ENCODE data around the gene IL18R1.
A peak's percentile ranks its signal among the peaks of the same experiment; 100 is the strongest.

The IL18R1 gene

DNA sequence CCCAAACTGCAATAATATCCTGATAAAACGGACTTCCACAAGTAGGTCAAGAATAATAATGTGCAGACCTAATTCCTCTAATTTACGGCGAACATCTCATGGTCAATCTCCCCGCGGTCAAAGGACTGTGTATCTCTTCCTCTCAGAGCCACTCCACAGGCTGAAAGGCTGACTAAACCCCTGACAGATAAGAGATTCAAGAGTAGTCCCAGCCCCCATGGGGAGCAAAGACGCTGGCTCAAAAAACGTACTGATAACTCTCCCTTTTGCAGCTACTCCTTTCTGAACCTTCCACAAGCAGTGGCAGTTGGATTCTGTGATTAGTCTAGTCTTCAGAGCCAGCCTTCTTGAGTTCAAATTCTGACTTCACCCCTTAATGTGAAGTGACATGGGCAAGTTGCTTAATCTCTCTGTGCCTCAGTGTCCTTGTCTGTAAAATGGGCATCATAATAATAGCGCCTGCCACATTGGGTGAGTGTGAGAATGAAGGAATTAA is 19.7 kb upstream of the IL18R1 start:
- Mint-ChIP-seq H3K27ac (no peak overlapping the region), H3K9me3 (peaks cover 10% of the 10 kb centered on the region)
- no peak for ATAC-seq

DNA sequence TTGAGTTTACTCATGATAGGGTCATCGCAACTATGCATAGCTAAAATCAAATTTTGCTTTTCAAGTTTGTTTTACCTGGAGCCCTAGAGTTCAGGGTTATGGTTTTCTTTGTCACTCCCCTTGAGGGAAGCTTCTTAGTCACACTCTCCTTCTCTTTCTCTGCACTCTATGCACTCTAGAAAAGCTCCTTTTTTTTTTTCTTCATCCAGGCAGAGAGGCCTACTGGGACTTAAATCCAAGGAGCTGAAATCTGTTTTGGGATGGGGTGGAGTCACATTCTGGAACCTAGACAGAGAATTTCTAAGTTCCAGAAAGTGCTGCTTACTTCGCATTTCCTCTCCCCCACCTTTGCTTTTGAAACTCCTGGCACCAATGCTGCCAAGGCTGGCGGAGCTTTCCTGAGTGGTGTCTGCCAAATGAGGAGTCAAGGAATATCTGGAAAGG is 19.1 kb upstream of the IL18R1 start:
- no peak for ATAC-seq
- Mint-ChIP-seq H3K27ac (no peak overlapping the region), H3K27me3 (peaks cover 2% of the 10 kb centered on the region), H3K36me3 (ENCODE audit: low read depth) (no peaks in the 10 kb centered on the region), H3K4me1 (peaks cover 27% of the 10 kb centered on the region), H3K4me3 (no peak overlapping the region), H3K9me3 (peaks cover 8% of the 10 kb centered on the region)
- no peak for DNase-seq

More for the DNA sequence above, 19.7 kb upstream of the IL18R1 start:
- Mint-ChIP-seq H3K36me3 (ENCODE audit: low read depth) (no peaks in the 10 kb centered on the region), H3K4me1 (peaks cover 27% of the 10 kb centered on the region), H3K4me3 (no peak overlapping the region), H3K27me3 (peaks cover 2% of the 10 kb centered on the region)
- DNase-seq, result no peak

DNA sequence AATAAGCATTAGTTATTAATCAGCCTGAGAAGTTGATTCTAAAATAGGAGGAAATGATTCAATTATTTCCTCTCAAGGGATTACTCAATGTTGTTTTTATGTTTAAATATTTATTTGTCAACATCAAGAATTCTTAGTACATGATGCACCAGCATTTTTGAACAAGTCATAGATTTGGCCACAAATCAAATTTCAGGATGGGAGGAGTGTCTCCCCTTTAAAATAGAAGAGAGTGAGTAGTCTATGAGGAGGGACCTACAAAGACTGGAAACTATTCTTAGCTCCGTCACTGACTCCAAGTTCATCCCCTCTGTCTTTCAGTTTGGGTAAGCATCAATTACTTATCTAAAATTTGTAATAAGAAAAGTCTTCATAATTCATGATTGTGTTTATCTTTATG is 18.6 kb upstream of the IL18R1 start:
- Mint-ChIP-seq H3K27me3 (peaks cover 2% of the 10 kb centered on the region), H3K4me3 (no peak overlapping the region), H3K4me1 (peaks cover 27% of the 10 kb centered on the region), H3K36me3 (ENCODE audit: low read depth) (no peaks in the 10 kb centered on the region), H3K27ac (no peak overlapping the region), H3K9me3 (peaks cover 8% of the 10 kb centered on the region)
- no peak for ATAC-seq
- DNase-seq, result no peak

DNA sequence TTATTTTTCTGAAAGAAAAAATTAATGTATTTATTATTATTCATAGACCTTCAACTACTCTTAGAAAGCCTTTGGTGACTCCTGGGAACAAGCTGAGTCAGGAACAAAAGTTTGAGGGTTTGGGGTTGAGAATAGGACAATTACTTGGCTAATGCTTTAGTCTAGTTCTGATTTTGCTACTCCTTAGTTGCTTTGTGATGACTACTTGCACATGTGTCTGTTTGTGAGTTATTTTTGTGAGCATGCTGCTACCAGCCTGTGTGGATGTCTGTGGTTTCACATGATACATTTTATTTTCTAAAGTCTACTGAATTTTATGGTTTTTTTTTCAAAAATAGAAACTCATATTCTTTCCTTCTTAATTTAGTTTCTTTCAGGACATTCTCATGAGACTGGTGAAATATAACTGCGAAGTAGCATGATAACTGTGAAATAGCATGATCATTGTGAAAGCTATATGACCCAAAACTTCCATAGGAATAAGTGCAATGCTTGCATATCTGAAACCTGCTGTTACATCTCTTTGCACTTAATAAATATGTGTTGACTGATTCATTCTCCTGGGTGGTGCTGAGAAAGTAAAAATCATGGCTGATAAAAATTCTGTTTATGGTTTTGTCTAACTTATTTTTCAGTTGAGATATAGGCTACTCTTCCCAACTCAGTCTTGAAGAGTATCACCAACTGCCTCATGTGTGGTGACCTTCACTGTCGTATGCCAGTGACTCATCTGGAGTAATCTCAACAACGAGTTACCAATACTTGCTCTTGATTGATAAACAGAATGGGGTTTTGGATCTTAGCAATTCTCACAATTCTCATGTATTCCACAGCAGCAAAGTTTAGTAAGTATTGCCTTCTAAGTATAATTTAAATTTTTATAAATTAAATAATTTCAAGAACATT is 17.9 kb upstream of the IL18R1 start:
- Mint-ChIP-seq H3K4me1 (peaks cover 27% of the 10 kb centered on the region), H3K9me3 (peaks cover under 1% of the 10 kb centered on the region), H3K27me3 (peaks cover 2% of the 10 kb centered on the region), H3K36me3 (ENCODE audit: low read depth) (no peaks in the 10 kb centered on the region), H3K27ac (peak overlapping the region; percentile 74), H3K4me3 (peak overlapping the region; percentile 3)
- peak; percentile 82 for ATAC-seq
- DNase-seq, result no peak

DNA sequence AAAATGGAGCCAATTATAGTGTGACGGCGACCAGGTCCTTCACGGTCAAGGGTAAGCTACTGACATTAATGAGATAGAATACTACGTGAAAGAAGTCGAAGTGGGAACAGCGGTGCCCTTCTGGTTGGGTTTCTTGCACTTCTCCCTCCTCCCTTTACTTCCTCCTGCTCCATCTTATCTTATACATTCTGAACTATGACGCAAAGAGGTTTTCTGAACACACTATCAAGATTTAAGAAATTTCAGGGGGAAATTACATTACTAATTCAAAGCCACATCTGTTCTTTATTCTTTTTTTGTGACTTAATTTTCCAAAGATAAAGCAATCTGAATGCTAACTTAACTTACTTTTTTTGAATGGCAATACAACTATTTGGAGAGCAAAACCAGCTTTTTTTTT is 14.8 kb upstream of the IL18R1 start:
- H3K4me1 Mint-ChIP-seq, result peaks cover 19% of the 10 kb centered on the region
- DNase-seq (no peak), ATAC-seq (no peak)
- no peak overlapping the region for H3K27ac Mint-ChIP-seq
- no peaks in the 10 kb centered on the region for H3K36me3 Mint-ChIP-seq (ENCODE audit: low read depth)
- no peaks in the 10 kb centered on the region for H3K9me3 Mint-ChIP-seq
- H3K27me3 Mint-ChIP-seq, result no peaks in the 10 kb centered on the region
- H3K4me3 Mint-ChIP-seq, result no peak overlapping the region

DNA sequence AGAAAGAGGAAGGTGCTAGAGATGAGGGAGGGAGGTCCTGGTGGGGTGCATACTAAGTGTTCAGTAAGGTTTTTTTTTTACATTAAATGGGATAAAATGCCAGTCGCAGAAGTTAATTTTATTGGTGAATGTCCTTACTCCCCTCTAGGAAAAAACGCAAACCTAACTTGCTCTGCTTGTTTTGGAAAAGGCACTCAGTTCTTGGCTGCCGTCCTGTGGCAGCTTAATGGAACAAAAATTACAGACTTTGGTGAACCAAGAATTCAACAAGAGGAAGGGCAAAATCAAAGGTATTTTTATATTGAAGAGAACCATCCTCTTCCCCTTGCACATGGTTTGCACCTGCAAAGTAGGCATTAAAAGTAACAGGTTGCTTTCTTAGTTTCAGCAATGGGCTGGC is 12.7 kb upstream of the IL18R1 start:
- ATAC-seq, result no peak
- Mint-ChIP-seq H3K9me3 (no peaks in the 10 kb centered on the region), H3K36me3 (ENCODE audit: low read depth) (no peaks in the 10 kb centered on the region), H3K27me3 (no peaks in the 10 kb centered on the region), H3K4me1 (peaks cover 8% of the 10 kb centered on the region), H3K4me3 (no peak overlapping the region), H3K27ac (no peak overlapping the region)
- DNase-seq, result no peak

DNA sequence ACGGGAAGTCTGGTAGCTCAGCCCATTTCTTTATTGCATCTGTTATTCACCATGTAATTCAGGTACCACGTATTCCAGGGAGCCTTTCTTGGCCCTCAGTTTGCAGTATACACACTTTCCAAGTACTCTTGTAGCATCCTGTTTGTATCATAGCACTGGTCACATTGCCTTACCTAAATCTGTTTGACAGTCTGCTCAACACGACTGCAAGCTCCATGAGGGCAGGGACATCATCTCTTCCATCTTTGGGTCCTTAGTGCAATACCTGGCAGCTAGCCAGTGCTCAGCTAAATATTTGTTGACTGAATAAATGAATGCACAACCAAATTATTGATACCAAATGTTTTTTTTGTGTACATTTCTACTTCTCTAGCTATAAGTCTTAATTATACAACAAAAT is 11.2 kb upstream of the IL18R1 start:
- Mint-ChIP-seq H3K27me3 (no peaks in the 10 kb centered on the region), H3K9me3 (no peaks in the 10 kb centered on the region), H3K27ac (no peak overlapping the region), H3K4me1 (peaks cover 3% of the 10 kb centered on the region), H3K36me3 (ENCODE audit: low read depth) (no peaks in the 10 kb centered on the region), H3K4me3 (no peak overlapping the region)
- no peak for DNase-seq
- no peak for ATAC-seq

DNA sequence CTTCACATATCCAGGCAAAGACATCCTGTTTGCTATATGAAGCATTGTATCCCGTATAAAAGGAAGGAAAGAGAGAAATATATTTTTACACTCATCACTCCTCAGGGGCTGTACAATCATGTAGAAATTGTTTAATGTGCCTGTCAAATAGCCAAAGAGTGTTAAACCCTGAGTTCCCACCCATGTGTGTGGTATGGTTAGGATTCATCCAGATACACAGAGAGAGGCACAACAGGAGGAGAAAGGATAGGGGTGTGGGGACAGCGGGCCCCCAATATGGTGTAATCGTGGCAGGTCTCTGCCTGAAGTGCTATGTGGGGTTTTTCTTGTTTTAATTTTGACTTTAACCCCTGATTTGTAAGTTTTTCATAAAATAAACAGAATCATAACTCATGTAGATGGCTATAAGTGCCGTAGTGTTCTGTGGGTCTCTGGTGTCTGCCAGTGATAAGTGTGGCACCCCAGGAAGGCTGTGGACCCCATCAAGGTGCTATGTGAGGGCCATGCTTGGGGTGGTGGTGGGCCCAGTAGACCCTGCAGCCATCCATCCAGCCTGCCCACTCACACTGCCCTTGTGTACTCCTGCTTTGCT is 10.2 kb upstream of the IL18R1 start:
- Mint-ChIP-seq H3K4me3 (no peak overlapping the region), H3K27ac (no peak overlapping the region), H3K36me3 (ENCODE audit: low read depth) (no peaks in the 10 kb centered on the region), H3K27me3 (no peaks in the 10 kb centered on the region), H3K4me1 (peaks cover 7% of the 10 kb centered on the region), H3K9me3 (no peaks in the 10 kb centered on the region)
- ATAC-seq (no peak), DNase-seq (no peak)

DNA sequence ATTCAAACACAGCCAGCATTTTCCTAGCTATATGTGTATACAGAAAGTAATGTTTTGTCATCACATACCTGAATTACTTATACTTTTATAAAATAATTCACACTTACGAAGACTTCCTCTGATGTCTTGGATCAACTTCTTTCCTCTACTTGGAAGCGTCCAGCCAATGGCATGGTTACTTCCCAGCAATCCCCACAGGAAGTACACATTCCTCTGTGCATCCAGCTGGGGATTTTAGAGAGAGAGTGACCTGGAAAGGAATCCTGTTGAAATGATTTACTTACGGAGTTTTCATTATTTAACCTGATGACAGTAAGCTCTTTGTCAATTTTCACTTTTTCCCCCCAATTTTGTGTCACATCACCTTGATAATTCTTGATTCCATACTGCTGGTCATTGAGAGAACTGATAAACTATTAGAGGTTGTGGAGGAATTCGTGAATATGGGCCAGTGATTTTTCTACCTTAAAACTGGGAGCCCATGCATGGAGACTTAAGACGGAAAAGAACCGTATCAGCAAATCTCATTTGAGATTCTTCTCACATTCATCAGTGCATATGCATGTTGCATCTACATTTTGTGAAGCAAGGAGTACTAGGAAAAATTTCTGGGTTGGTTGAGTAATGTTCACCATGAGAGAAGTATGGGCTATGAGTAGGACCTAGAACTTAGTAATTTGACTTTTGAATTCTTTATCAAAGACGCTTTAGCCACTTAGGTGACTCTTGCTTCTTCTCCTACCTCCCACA is 9.0 kb upstream of the IL18R1 start:
- Mint-ChIP-seq H3K27me3 (no peaks in the 10 kb centered on the region), H3K9me3 (no peaks in the 10 kb centered on the region), H3K4me3 (no peak overlapping the region), H3K4me1 (peaks cover 8% of the 10 kb centered on the region), H3K27ac (no peak overlapping the region), H3K36me3 (ENCODE audit: low read depth) (no peaks in the 10 kb centered on the region)
- DNase-seq, result no peak
- ATAC-seq, result no peak

DNA sequence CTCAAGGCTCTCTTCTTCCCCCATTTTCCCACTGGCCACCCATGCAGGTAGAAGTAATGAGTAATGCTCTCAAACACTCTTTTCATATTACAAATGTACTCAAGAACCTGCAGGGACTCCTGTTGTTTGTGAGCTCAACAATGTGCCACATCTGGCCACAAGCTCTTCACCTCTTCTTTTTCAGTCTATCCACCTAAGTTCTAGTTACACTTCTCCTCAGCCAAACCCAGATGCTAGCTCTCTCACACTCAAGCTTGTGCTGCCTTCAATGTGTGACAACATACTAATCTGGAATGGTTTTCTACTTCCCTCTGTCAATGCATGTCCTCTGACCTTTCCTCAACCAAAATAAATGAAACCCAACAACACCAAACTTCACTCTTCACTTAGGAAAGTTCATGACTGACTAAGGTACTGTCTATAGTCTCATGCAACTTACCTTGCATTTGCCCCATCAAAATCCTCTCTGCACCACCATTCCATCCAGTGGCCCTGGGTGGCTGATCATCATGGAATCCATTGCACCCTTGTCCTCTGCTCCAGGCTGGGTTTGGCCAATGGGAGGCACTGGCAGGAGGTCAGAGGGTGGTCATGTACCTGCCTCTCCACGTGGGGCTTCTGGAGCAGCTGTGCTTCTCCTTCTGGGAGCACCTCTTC is 5.3 kb upstream of the IL18R1 start:
- H3K4me3 Mint-ChIP-seq, result no peak overlapping the region
- H3K27me3 Mint-ChIP-seq, result no peaks in the 10 kb centered on the region
- no peak for DNase-seq
- no peaks in the 10 kb centered on the region for H3K9me3 Mint-ChIP-seq
- peaks cover 14% of the 10 kb centered on the region for H3K4me1 Mint-ChIP-seq
- ATAC-seq, result peak; percentile 70
- no peaks in the 10 kb centered on the region for H3K36me3 Mint-ChIP-seq (ENCODE audit: low read depth)
- H3K27ac Mint-ChIP-seq, result no peak overlapping the region

DNA sequence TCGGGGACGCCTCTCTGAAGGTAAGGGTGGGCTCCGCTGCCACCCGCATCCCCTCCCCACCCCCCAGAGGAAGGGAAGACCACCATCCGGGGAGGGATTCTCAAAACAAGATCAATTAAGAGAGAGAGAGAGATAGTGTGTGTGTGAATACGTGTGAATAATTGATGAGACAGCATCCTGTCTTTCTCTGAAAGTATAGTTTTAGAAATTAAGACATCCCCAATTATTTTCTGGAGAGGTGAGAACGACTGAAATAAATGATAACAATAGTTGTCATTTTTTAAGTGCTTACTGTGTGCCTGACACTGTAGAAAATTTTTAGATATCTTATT is 751 bp downstream of the IL18R1 start:
- peak overlapping the region; percentile 98 for H3K27ac Mint-ChIP-seq
- peak overlapping the region; percentile 99 for H3K4me3 Mint-ChIP-seq
- no peaks in the 10 kb centered on the region for H3K9me3 Mint-ChIP-seq
- no peaks in the 10 kb centered on the region for H3K27me3 Mint-ChIP-seq
- peaks cover 41% of the 10 kb centered on the region for H3K36me3 Mint-ChIP-seq (ENCODE audit: low read depth)
- DNase-seq (no peak), ATAC-seq (no peak)
- peaks cover 57% of the 10 kb centered on the region for H3K4me1 Mint-ChIP-seq

DNA sequence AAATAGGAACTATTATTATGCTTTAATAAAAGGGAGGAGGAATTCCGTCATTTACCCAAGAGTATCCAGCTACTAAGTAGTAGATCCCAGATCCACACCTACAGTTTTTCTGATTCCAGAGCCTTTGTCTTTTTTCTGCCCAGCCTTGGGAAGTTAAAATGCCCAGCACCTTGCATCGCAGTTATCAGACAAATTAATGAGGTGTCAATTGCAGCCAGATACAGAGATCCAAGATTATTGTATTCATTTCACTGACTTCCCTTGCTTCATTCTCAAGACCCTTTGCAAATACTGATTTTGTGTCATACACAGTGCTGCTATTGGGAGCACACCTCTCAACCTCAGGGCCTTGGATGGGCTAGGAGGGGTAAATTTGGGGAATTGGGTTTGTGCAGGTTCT is 1.1 kb downstream of the IL18R1 start:
- Mint-ChIP-seq H3K27ac (peak overlapping the region; percentile 98), H3K27me3 (no peaks in the 10 kb centered on the region), H3K4me1 (peaks cover 61% of the 10 kb centered on the region), H3K4me3 (peak overlapping the region; percentile 99), H3K9me3 (peaks cover under 1% of the 10 kb centered on the region), H3K36me3 (ENCODE audit: low read depth) (peaks cover 45% of the 10 kb centered on the region)
- no peak for DNase-seq
- ATAC-seq, result no peak

DNA sequence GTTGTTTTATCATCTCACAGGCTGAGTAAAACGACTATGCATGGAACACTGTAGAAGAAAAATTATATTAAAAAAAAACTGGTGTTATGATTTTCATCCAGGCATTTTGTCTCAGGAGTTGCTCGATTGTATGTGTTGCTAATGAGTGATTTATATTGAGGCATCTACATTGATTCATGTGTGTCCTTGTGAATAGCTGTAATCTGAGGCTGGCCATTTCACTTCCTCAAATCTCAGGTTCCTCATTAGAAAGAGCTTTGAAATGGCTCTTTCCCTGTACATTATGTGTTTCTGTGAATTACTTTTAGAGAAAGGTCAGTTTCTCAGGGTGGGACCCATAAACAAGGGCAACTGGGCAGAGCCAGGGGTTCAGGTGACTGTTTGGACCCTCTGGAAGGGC is 2.3 kb downstream of the IL18R1 start:
- H3K4me1 Mint-ChIP-seq, result peaks cover 70% of the 10 kb centered on the region
- H3K27ac Mint-ChIP-seq, result peak overlapping the region; percentile 98
- ATAC-seq, result no peak
- H3K36me3 Mint-ChIP-seq (ENCODE audit: low read depth), result peaks cover 56% of the 10 kb centered on the region
- H3K4me3 Mint-ChIP-seq, result peak overlapping the region; percentile 99
- no peak for DNase-seq
- no peaks in the 10 kb centered on the region for H3K27me3 Mint-ChIP-seq
- H3K9me3 Mint-ChIP-seq, result peaks cover 8% of the 10 kb centered on the region

DNA sequence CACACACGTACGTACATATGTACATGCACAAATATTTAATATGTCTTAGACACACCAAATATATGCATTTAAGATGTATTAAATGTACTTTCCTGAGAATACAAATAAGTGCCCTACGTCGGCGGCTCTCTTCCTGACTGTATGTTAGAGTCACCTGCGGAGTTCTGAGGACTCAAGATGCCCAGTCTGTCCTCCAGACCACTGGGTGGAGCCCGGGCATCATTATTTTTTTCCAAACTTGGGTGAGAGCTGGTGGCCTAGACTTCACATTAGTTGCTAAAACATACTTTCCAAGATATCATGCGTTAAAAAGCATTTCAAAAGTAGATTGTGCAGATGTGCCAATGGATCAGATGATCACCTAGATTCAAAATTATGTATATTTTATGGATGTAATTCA is 2.9 kb downstream of the IL18R1 start:
- Mint-ChIP-seq H3K27ac (peak overlapping the region; percentile 59), H3K27me3 (no peaks in the 10 kb centered on the region), H3K4me3 (peak overlapping the region; percentile 99), H3K9me3 (peaks cover 13% of the 10 kb centered on the region), H3K36me3 (ENCODE audit: low read depth) (peaks cover 61% of the 10 kb centered on the region), H3K4me1 (peaks cover 76% of the 10 kb centered on the region)
- no peak for DNase-seq
- no peak for ATAC-seq
